ENCODE results near the gene HDAC4.

GRCh38 chr2:239039479-239039861, 361.4 kb downstream of the HDAC4 start:
- TF ChIP-seq CTCF (IDR thresholded peaks at IDR 0.05) (no peak), SIN3A (IDR thresholded peaks at IDR 0.05; ENCODE audit: borderline replicate concordance, insufficient read depth, low read depth, low read length) (no peak), POLR2AphosphoS5 (IDR thresholded peaks at IDR 0.05; ENCODE audit: low read depth, low read length) (no peak), REST (IDR thresholded peaks at IDR 0.05; ENCODE audit: insufficient read depth in 1 of 2, low read depth in 2 of 2, low read length in 1 of 2) (no peak)
